Stimulated activated CD4-positive, alpha-beta T cell treated with anti-CD3 and anti-CD28 coated beads, Interleukin-1b, Interleukin-23, amount 100 ng/mL, for 24 hours (primary cell): ENCODE results near the gene FGD5.
A peak's percentile ranks its signal among the peaks of the same experiment; 100 is the strongest.
"Not testable (repeated sequence)": the region's sequence is repeated elsewhere in the genome, so short reads cannot be mapped to it uniquely, and the experiment has no call there.

Experiments used
- DNase-seq, 4 experiments: peaks; one replicate each; pipeline ENCODE4 v3.0.0-alpha.2; 2020; ENCODE audit warnings: low read depth in 4 of 4, low spot score in 1 of 4

Gene FGD5

DNA sequence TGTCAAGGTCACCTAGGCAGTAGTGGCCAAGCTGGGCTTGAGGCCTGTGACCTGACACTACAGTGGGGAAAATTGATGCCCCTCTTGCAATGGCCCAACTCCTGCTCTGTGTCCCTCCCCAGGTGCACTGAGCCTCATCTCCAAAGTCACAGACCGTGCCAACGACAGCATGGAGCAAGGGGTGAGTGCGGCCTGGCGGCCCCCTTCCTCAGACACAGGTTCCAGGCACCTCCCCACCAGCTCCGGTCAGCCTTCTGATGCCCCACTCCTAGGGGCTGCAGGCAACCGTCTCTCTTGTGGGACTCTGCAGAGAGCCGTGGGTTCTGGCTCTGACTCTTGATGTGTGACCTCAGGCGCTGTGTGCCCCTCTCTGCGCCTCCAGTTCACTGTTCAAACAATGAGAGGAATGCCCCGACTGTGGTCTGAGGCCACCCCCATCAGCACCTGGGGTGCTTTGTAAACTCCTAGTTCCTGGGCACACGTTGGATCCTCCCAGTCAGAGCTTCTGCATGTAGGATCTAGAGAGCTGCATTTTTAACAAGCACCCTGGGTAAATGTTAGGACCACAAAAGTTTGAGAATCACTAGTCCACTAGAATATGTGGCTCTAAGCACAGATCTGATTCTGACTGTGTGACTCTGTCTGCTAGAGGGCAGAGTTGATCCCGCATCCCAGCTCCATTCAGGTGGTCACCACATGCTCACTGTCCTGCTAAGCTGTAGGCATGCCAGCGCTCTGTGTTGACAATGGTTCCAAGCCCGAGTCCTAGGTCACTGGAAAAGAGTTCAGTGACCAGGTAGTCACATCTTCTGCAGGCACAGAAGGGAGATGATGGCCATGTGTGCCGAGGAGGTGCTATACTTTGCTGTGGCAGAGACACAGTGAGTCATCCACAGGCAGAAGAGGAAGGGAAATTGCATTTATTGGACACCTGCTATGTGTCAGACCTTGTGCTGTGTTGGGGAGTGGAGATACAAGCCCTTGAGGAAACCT, 82.4 kb downstream of the FGD5 start:
- no peak for DNase-seq

GRCh38 chr3:14902719-14903118, 84.0 kb downstream of the FGD5 start:
- no peak for DNase-seq

GRCh38 chr3:14903501-14903900, 84.7 kb downstream of the FGD5 start:
- not testable (repeated sequence) for DNase-seq

GRCh38 chr3:14905055-14905657, 86.4 kb downstream of the FGD5 start:
- DNase-seq: no peak

DNA sequence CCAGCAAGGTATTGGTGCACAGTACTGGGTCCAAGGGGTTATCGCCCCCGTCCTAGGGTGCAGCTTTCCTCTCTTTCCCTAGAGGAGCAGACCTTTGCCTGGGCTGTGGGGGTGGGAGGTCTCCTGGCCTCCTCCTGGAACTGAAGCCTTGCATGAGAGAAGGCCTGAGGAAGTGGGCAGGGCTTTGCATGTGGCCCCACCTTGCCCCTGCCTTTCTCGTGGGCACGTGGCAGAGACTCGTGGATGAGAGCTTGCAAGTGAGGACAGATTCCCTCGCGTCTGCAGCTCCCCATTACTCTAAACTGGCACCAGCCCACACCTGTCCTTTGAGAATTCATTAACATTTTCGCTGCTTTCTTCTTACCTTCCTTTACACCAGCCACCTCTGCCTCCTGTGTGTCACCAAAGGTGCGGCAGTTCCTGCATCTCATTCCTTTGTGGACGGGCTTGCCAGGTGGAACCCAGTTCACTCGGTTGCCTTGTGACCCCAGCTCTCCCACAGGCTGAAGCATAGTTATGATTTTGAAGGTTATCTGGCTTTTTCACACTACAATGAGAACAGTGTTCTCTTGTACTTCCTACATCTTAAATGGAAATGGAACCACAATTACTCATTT, 87.7 kb downstream of the FGD5 start:
- no peak for DNase-seq

GRCh38 chr3:14907043-14907966, 88.5 kb downstream of the FGD5 start:
- DNase-seq: no peak

DNA sequence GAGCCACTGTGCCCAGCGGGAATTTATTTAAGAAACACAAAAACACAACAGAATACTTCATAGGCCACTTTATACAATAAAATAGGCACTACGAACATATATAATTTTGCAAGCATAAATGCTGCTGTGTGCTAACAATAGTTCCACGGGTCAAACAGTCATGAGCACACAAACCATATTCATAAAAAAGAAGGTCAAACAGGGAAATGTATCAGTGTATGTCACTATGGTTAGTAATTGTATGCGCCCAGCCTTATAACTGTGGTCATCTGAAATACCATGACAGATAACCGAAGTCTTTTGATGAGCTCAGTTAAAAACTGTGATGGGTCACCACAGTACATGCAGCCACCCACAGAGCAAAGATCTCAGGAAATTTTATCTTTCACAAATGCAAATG, 90.5 kb downstream of the FGD5 start:
- DNase-seq: no peak

GRCh38 chr3:14911651-14912050, 92.9 kb downstream of the FGD5 start:
- no peak for DNase-seq

DNA sequence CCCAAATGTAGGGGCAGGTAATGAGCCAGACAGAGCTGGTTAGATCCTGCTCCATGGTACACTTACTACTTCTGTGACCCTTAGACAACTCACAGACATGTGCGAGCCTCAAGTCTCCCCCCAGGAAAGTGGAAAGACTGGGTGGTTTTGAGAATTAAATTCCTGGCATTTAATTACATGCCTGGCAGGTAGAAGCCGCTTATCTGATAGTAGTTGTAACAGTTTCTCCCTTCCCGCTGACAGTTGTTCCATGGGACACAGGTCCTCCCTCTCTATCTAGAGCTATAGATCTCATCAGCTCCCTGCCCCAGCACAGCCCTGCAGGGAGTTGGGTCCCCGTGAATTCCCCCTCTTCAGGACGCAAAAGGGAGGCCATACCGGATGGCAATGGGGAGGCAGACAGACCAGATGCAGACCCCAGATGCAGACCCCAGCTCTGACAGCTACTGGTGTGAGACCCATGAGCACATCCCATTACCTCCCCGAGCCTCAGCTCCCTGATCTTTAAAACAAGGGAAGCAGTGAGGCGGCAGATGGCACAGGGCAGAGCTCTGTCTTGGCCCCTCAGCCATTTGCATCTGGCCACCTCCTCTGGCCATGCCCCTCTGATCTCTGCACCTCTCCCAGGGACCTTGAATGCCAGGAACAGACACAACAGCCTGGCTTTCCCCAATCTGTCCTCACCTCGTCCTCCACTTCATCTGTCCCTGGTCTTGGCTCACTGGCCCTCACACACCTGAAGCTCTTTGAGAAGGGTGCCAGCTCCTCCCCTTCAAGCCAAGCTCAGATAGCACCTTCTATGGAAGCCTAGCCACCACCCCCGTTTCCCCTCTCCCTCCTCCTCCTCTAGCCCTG, 94.5 kb downstream of the FGD5 start:
- DNase-seq: no peak

GRCh38 chr3:14913926-14914778, 95.4 kb downstream of the FGD5 start:
- no peak for DNase-seq

GRCh38 chr3:14914779-14915117, 96.0 kb downstream of the FGD5 start:
- DNase-seq: no peak

GRCh38 chr3:14915636-14916222, 97.0 kb downstream of the FGD5 start:
- DNase-seq: no peak

GRCh38 chr3:14918356-14918860, 99.6 kb downstream of the FGD5 start:
- no peak for DNase-seq

DNA sequence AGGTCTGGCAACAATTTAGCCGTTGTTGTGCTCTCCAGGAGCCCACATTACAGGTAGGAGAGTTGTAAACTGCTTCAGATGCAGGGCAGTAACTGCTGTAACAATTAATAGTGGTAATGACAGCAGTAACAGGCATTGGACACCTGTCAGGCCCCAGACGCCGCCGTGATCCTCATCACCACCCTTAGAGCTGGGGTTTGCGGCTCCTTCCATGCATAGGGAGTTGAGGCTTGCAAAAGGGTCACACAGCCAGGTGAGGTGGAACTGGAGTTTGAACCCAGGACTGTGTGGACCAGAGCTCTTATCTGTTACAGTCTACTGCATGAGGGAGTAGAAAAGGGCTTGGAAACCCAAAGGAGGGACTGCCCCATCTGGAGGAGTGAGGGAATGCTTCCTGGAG, 101.8 kb downstream of the FGD5 start:
- DNase-seq: no peak

DNA sequence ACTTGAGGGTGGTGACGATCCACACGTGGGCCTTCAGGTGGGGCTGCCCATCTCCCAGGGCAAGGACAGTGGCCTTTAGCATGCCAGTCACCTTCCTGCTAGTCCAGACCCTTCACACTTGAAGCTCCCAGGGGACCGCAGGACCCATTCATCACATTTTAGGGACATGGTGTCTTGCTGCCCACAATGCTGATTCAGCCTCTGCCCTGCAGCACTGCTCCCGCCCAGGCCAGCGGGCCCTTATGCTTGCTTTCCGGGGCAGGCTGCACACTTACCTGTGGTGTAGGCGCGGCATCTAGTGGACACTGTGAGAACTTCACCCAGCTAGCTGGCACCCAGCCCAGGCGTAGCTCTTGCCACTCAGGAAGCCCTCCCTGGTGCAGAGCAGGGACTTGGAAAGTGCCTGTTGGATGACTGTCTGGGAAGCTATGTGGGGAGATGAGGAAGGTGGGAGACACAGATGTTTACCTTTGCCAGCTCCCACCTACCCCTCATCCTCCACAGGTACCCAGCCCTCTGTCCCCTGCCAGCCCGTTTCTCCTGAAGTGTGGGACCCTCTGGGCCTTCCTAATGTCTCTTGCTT, 102.4 kb downstream of the FGD5 start:
- peak; percentile 53 to 70 (median 66) for DNase-seq

GRCh38 chr3:14921811-14922705, 103.3 kb downstream of the FGD5 start:
- DNase-seq: no peak

DNA sequence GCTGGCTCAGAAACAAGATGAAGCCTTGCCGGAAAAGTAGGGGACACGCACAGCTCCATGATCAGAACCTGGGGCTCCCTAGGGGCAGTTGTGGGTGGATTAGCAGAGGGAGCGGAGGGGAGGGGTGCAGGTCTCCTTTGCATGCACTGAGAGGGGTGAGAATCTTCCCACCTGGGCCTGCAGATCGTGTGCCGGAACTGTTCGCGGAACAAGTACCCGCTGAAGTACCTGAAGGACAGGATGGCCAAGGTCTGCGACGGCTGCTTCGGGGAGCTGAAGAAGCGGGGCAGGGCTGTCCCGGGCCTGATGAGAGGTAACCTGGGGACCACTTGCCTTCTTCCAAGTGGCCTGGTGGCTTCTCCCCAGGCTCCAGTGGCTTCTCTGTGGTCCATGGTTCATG, 104.1 kb downstream of the FGD5 start:
- DNase-seq: no peak
